CD4-positive, alpha-beta T cell (primary cell): ENCODE data around the gene ACAP2. TPM values are rescaled to one million over a fixed set of nuclear protein-coding genes. Genes with fewer than 3 reads are reported as not detected.

Experiments
- ATAC-seq: fragments of 200-7000 bp; cut with Tn5 transposase; one replicate; pipeline ENCODE4 v1.10.0; 2022; ENCODE audit warnings: mild to moderate bottlenecking; ENCODE audit not compliant: poor library complexity
- CTCF ChIA-PET: fragments of 350-600 bp; sonication (Branson Sonifier 250); formaldehyde crosslinking; loops from one replicate; lab custom pipeline; 2021; ENCODE audit warnings: antibody characterized with exemption, inconsistent platforms; lab: Charles Lee
- POLR2A ChIA-PET: fragments of 350-600 bp; sonication (Branson Sonifier 250); formaldehyde crosslinking; loops from one replicate; lab custom pipeline; 2021; ENCODE audit warnings: antibody characterized with exemption, inconsistent platforms; lab: Charles Lee
- DNase-seq, 14 experiments: peaks; one replicate each; pipeline ENCODE4 v3.0.0-alpha.2; 2013 to 2020; ENCODE audit warnings: mixed read lengths in 2 of 14
- H3K27ac ChIP-seq, 2 donors: one replicate each; pipeline versions ENCODE4 v1.5.1 to v1.7.0; 2013; ENCODE audit warnings: low read length in 2 of 2, low read depth in 1 of 2, mild to moderate bottlenecking in 1 of 2
- H3K27me3 ChIP-seq, 2 experiments: 1 replicate in 1 of 2; 2 replicates in 1 of 2; pipeline versions ENCODE4 v1.6.1 to v1.7.0; 2013; ENCODE audit warnings: low read length in 2 of 2, control low read depth in 1 of 2, mild to moderate bottlenecking in 1 of 2, moderate library complexity in 1 of 2; ENCODE audit not compliant: insufficient read depth in 2 of 2, control insufficient read depth in 1 of 2
- H3K36me3 ChIP-seq: one replicate; pipeline ENCODE4 v1.6.1; 2013; ENCODE audit warnings: low read length, control low read depth; ENCODE audit not compliant: insufficient read depth
- H3K4me1 ChIP-seq: one replicate; pipeline ENCODE4 v1.6.1; 2013; ENCODE audit warnings: low read length, control low read depth; ENCODE audit not compliant: insufficient read depth
- H3K4me3 ChIP-seq: one replicate; pipeline ENCODE4 v1.5.1; 2013; ENCODE audit warnings: mild to moderate bottlenecking, low read length, moderate library complexity
- H3K9me3 ChIP-seq, 2 experiments: 1 replicate in 1 of 2; 2 replicates in 1 of 2; pipeline versions ENCODE4 v1.6.1 to v1.7.0; 2013; ENCODE audit warnings: low read length in 2 of 2, mild to moderate bottlenecking in 2 of 2, control low read depth in 1 of 2, moderate library complexity in 1 of 2; ENCODE audit not compliant: control insufficient read depth in 1 of 2, insufficient read depth in 1 of 2
- H3K27ac Mint-ChIP-seq: one replicate; pipeline ENCODE4 v1.8.0; 2020; ENCODE audit warnings: mixed read lengths
- H3K27me3 Mint-ChIP-seq: one replicate; pipeline ENCODE4 v1.8.0; 2021; ENCODE audit warnings: mixed read lengths
- H3K36me3 Mint-ChIP-seq: one replicate; pipeline ENCODE4 v1.8.0; 2021; ENCODE audit warnings: low read depth, mixed read lengths
- H3K4me1 Mint-ChIP-seq: one replicate; pipeline ENCODE4 v1.8.0; 2021; ENCODE audit warnings: low read depth, mixed read lengths
- H3K4me3 Mint-ChIP-seq: one replicate; pipeline ENCODE4 v1.8.0; 2020; ENCODE audit warnings: mild to moderate bottlenecking, mixed read lengths
- H3K9me3 Mint-ChIP-seq: one replicate; pipeline ENCODE4 v1.8.0; 2020; ENCODE audit warnings: mixed read lengths
- CTCF ChIP-seq: fragments of 200-600 bp; IDR thresholded peaks from one replicate; pipeline ENCODE4 v1.8.0; 2022; ENCODE audit warnings: antibody characterized with exemption, mild to moderate bottlenecking
- intact Hi-C, 2 experiments: fragments of 100-400 bp; cut with DNase I in 1 of 2; cut with micrococcal nuclease in 1 of 2; formaldehyde crosslinking; loops; one replicate each; pipeline versions ENCODE4 v1.15.1 to v1.9.0; 2023 to 2025; cut with DNase I, micrococcal nuclease
- total RNA-seq, 174 experiments: library from RNA in 2 of 174; stranded (reverse) in 2 of 174; gene quantifications; one replicate each; pipeline ENCODE4 v1.2.3 and lab custom pipeline; 2021 to 2026

The ACAP2 gene
- total RNA-seq, 2 experiments from 2014 or later: 50.7 to 51.4 TPM

- H3K27me3 Mint-ChIP-seq: no peaks in the 10 kb centered on the region
- H3K4me3 Mint-ChIP-seq: peak overlapping the region; percentile 81
- no peaks in the 10 kb centered on the region for H3K36me3 ChIP-seq
- H3K27ac ChIP-seq: no peak overlapping the region
- POLR2A ChIA-PET: interaction anchor here (0.7 to 1.5 kb wide), 6 partner anchors 13 to 586 kb away, joined by 3 to 6 read pairs (median 4); partner anchors contain the start of genes LSG1 and XXYLT1
- CTCF ChIA-PET: interaction anchor here (0.9 to 8.4 kb wide), 4 partner anchors 13 to 587 kb away, joined by 4 to 62 read pairs (median 12); partner anchors contain the start of genes LSG1 and XXYLT1
- H3K9me3 Mint-ChIP-seq: no peaks in the 10 kb centered on the region
- no peaks in the 10 kb centered on the region for H3K27me3 ChIP-seq
- peaks cover 35% of the 10 kb centered on the region for H3K4me1 ChIP-seq
- H3K4me1 Mint-ChIP-seq: peaks cover 22% of the 10 kb centered on the region
- H3K36me3 Mint-ChIP-seq: no peaks in the 10 kb centered on the region
- TF ChIP-seq CTCF: no peak
- ATAC-seq (no peak), DNase-seq (peak in 1 of 14 experiments; percentile 17)
- no peaks in the 10 kb centered on the region for H3K9me3 ChIP-seq
- H3K27ac Mint-ChIP-seq: peak overlapping the region; percentile 93
- H3K4me3 ChIP-seq: no peak overlapping the region
- intact Hi-C loops: loop anchor here (2.0 to 10.0 kb wide), 3 partner anchors 113 to 255 kb away; no protein-coding TSS in a partner anchor
These were observed 185.1 kb downstream of the ACAP2 start for GRCh38 chr3:195257454-195258448.

GRCh38 chr3:195256639-195257453 is 186.0 kb downstream of the ACAP2 start:
- H3K4me1 ChIP-seq: peaks cover 35% of the 10 kb centered on the region
- DNase-seq (no peak), ATAC-seq (no peak)
- POLR2A ChIA-PET: interaction anchor here (0.7 to 0.9 kb wide), 2 partner anchors 14 to 32 kb away, joined by 3 to 4 read pairs; partner anchors contain the start of gene XXYLT1
- Mint-ChIP-seq H3K27me3 (no peaks in the 10 kb centered on the region), H3K27ac (peak overlapping the region; percentile 93), H3K4me3 (no peak overlapping the region), H3K4me1 (peaks cover 22% of the 10 kb centered on the region), H3K36me3 (no peaks in the 10 kb centered on the region), H3K9me3 (no peaks in the 10 kb centered on the region)
- CTCF ChIA-PET: interaction anchor here (0.9 to 8.4 kb wide), 3 partner anchors 14 to 586 kb away, joined by 4 to 62 read pairs (median 5); partner anchors contain the start of gene XXYLT1
- no peak for TF ChIP-seq CTCF
- H3K27ac ChIP-seq: no peak overlapping the region
- intact Hi-C loops: loop anchor here (5.0 to 10.0 kb wide), 2 partner anchors 112 to 255 kb away; no protein-coding TSS in a partner anchor
- H3K9me3 ChIP-seq: no peaks in the 10 kb centered on the region
- H3K27me3 ChIP-seq: no peaks in the 10 kb centered on the region
- H3K4me3 ChIP-seq: no peak overlapping the region
- H3K36me3 ChIP-seq: no peaks in the 10 kb centered on the region
